Pulmonary artery endothelial cell (primary cell): Measurements from ENCODE around the gene RBM27. TPM values are rescaled to one million over a fixed set of nuclear protein-coding genes. Genes with fewer than 3 reads are reported as not detected.
"Not testable (repeated sequence)": the region's sequence is repeated elsewhere in the genome, so short reads cannot be mapped to it uniquely, and the experiment has no call there.

ENCODE experiments used
- DNase-seq: peaks from one replicate; pipeline ENCODE4 v3.0.0-alpha.2; 2011; ENCODE audit warnings: low read depth, low spot score
- total RNA-seq: library from RNA; depleted of rRNA; stranded (reverse); fragments of >200 nt; gene quantifications from 2 replicates; pipeline ENCODE4 v1.2.3, GENCODE V29; 2014

RBM27 gene
- total RNA-seq, 1 donor from 2014 or later: 23.4 TPM

- no peak for DNase-seq
Measured at GRCh38 chr5:146208916-146209522, 5.6 kb downstream of the RBM27 start.

GRCh38 chr5:146209714-146210113, 6.3 kb downstream of the RBM27 start:
- no peak for DNase-seq

- not testable (repeated sequence) for DNase-seq
Measured at GRCh38 chr5:146210810-146211209, 7.4 kb downstream of the RBM27 start.

- DNase-seq: no peak
Measured at GRCh38 chr5:146213210-146213826, 9.9 kb downstream of the RBM27 start.

DNA sequence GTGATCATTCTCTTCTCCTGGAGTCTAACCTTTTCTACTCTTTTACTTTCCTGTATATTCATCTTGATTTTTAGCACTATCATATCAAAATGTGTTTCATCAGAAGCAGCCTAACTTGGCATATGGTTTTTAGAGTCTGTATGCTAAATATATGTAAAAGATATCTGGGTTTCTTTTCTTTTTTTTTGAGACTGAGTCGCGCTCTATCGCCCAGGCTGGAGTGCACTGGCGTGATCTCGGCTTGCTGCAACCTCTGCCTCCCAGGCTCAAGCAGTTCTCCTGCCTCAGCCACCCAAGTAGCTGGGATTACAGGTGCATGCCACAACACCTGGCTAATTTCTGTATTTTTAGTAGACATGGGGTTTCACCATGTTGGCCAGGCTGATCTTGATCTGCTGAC, 11.5 kb downstream of the RBM27 start:
- DNase-seq: not testable (repeated sequence)

- DNase-seq: no peak
Measured at GRCh38 chr5:146218168-146218567, 14.8 kb downstream of the RBM27 start.

- no peak for DNase-seq
Measured at GRCh38 chr5:146219243-146219642, 15.8 kb downstream of the RBM27 start.

GRCh38 chr5:146221234-146221633, 17.8 kb downstream of the RBM27 start:
- no peak for DNase-seq

DNA sequence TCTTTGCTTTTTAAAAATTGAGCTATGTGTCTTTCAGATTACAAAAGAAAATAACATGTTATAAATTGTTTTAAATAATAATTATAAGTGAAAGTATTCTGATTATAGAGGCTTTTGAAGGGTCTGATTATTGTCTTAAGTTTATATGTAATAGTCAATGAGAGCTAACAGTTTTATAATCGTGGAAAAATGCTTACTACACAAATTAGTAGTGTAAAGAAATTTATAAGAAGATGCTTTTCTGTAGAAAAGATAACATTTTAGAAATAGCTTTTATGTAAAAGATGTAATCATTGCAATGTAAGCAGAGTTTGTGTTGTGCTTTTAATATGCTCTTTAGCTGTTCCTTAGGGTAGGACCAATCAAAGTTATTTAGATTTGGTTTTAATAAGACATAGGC, 18.6 kb downstream of the RBM27 start:
- no peak for DNase-seq

DNA sequence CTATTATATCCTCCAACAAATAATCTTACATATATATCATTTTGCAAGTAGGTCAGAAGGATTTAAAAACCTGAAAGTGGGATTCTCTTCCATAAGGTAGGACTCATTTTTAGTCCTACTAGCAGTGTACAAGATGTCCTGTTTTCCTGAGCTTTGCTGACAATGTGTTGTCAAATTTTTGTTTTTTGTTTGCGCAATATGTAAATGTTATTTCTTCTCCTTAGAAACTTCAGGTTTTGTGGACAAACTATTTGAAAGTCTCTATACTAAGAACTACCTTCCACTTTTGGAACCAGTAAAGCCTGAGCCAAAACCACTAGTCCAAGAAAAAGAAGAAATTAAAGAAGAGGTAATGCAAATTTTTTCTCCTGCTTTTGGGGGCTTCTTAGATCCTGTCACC, 19.8 kb downstream of the RBM27 start:
- DNase-seq: no peak

- no peak for DNase-seq
Measured at GRCh38 chr5:146229222-146229621, 25.8 kb downstream of the RBM27 start.

GRCh38 chr5:146232223-146232622, 28.8 kb downstream of the RBM27 start:
- no peak for DNase-seq

DNA sequence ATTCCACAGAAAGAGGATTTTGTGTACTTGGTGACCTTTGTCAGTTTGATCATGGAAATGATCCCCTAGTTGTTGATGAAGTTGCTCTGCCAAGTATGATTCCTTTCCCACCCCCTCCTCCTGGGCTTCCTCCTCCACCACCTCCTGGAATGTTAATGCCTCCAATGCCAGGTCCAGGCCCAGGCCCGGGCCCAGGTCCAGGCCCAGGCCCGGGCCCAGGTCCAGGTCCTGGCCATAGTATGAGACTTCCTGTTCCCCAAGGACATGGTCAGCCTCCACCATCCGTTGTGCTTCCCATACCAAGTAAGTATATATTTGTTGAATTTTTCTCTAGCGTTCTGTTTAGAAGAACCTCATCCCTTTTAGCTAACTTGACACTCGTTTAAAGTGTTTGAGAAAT, 30.0 kb downstream of the RBM27 start:
- no peak for DNase-seq

DNA sequence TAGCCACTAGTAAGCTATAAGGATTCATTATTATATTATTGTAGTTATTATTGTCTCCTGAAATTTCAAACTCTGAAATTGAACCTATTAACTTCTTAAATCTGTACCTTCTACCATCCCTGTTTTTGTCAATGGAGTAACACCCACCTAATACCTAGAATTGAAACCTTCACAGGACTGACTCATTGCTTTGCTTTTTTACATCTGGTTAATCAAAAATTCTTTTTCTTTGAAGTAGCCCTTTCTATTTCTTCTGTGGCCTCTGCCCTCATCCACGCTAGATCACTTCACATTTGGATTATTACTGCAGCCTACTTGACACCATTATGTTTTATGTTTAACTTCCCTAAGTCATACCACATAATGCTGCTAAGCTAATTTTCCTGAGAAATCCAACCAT, 35.6 kb downstream of the RBM27 start:
- no peak for DNase-seq

- no peak for DNase-seq
Measured at GRCh38 chr5:146240951-146241350, 37.5 kb downstream of the RBM27 start.

DNA sequence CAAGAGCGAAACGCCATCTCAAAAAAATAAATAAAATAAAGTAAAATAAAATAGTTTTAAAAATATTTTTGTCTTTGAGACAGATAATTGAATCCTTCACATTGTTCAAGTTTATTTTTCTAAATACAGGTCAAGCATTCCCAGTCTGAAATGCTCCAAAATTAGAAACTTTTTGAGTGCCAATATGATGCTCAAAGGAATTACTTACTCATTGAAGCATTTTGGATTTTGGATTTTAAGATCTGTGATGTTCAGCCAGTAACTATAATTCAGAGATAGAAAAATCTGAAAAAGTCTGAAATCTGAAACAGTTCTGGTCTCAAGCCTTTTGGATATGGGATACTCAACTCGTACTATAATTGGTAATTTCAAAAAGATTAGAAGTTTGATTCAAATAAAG, 39.8 kb downstream of the RBM27 start:
- no peak for DNase-seq

DNA sequence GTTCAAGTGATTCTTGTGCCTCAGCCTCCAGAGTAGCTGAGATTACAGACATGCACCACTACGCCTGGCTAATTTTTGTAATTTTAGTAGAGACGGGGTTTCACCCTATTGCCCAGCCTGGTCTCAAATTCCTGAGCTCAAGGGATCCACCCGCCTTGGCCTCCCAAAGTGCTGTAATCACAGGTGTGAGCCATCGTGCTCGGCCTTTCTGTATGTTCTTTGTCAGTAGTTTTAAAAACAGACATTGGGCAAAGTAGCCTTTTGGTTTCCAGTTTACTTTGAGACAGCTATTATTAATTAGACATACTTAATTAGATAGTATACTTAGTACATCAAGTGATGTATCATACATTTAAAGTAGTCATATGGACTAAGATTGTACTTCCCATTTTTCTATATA, 45.2 kb downstream of the RBM27 start:
- DNase-seq: no peak

DNA sequence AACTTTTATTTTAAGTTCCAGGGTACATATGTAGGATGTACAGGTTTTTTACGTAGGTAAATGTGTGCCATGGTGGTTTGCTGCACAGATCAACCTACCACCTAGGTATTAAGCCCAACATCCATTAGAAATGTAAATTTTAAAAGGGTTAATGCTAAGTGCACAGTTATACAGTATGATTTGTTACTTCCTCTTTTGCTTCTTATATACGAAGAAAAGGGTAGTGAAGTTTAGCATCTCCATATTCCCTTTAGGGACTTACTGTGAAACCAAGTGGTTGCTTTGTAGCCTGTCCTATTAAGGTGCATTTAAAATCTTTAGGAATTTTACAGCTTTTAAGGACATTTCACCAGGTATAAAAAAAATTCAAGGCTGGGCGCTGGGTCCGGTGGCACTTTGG, 46.4 kb downstream of the RBM27 start:
- no peak for DNase-seq

Other genes starting within 250 kb of the RBM27 start
- not detected in 2 replicates for gene PLAC8L1, start 98.0 kb upstream of the RBM27 start, total RNA-seq
- 146 and 195 TPM in 2 replicates for gene LARS1, start 21.0 kb upstream of the RBM27 start, total RNA-seq
- gene POU4F3, start 135.2 kb downstream of the RBM27 start, total RNA-seq: 0.04 and 0.07 TPM in 2 replicates
- 30.6 and 42.5 TPM in 2 replicates for gene TCERG1, start 243.7 kb downstream of the RBM27 start, total RNA-seq